Uterus (tissue), 2 donors: ENCODE results near the gene PTPRN2.

ENCODE experiments used
- CTCF ChIP-seq, 4 experiments: fragments of 200-600 bp in 2 of 4; fragments of 450-650 bp in 2 of 4; sonication (generic) in 2 of 4; IDR thresholded peaks; one replicate each; pipeline ENCODE4 v1.5.1; 2016 to 2019; ENCODE audit warnings: antibody characterized with exemption in 4 of 4, mild to moderate bottlenecking in 2 of 4, moderate library complexity in 1 of 4
- POLR2A ChIP-seq, 2 donors: fragments of 450-650 bp; IDR thresholded peaks; one replicate each; pipeline ENCODE4 v1.6.1; 2016; ENCODE audit warnings: antibody characterized with exemption in 2 of 2, mild to moderate bottlenecking in 1 of 2, moderate library complexity in 1 of 2

- TF ChIP-seq POLR2A (IDR thresholded peaks at IDR 0.05), result no peak
- no peak for TF ChIP-seq CTCF (IDR thresholded peaks at IDR 0.05)
Measured at GRCh38 chr7:158613481-158613880, 25.9 kb upstream of the PTPRN2 start.
